Thoracic aorta (tissue), 2 donors: Measurements from ENCODE around the gene NT5C1B. TPM values are rescaled to one million over a fixed set of nuclear protein-coding genes. Genes with fewer than 3 reads are reported as not detected.

Source experiments
- ATAC-seq: fragments of 150-250 bp; one replicate; pipeline ENCODE4 v1.8.0; 2017; ENCODE audit warnings: low read depth; ENCODE audit not compliant: insufficient number of reproducible peaks, low FRiP score
- DNase-seq: peaks from one replicate; pipeline ENCODE4 v3.0.0-alpha.2; 2020; ENCODE audit warnings: low spot score
- H3K27ac ChIP-seq, 2 donors: fragments of 200-600 bp; sonication (generic); 1 replicate in 1 of 2; 2 replicates in 1 of 2; pipeline ENCODE4 v1.5.1; 2016; ENCODE audit warnings: mild to moderate bottlenecking in 2 of 2, moderate library complexity in 2 of 2
- H3K27me3 ChIP-seq: fragments of 200-600 bp; sonication (generic); replicated peaks from 2 replicates; pipeline ENCODE4 v1.6.0; 2016; ENCODE audit warnings: mild to moderate bottlenecking; ENCODE audit not compliant: insufficient read depth
- H3K36me3 ChIP-seq: fragments of 200-600 bp; sonication (generic); one replicate; pipeline ENCODE4 v1.5.1; 2016
- H3K4me1 ChIP-seq, 2 donors: fragments of 200-600 bp; sonication (generic); 1 replicate in 1 of 2; 2 replicates in 1 of 2; pipeline versions ENCODE4 v1.5.1 to v1.6.0; 2016; ENCODE audit warnings: low read depth in 2 of 2, mild to moderate bottlenecking in 1 of 2; ENCODE audit not compliant: control insufficient read depth in 1 of 2
- H3K4me3 ChIP-seq: fragments of 200-600 bp; sonication (generic); 2 replicates; pipeline ENCODE4 v1.5.1; 2016; ENCODE audit warnings: mild to moderate bottlenecking
- H3K9me3 ChIP-seq: fragments of 200-600 bp; sonication (generic); 2 replicates; pipeline ENCODE4 v1.5.1; 2016
- CTCF ChIP-seq: fragments of 200-600 bp; sonication (generic); IDR thresholded peaks from one replicate; pipeline ENCODE4 v1.5.1; 2019; ENCODE audit warnings: antibody characterized with exemption
- total RNA-seq, 2 donors: library from RNA; depleted of rRNA; stranded (reverse); fragments of >200 nt; gene quantifications; one replicate each; pipeline versions ENCODE4 v1.1.0 to v1.2.3, GENCODE V29; 2016

NT5C1B gene
- total RNA-seq, 2 donors from 2014 or later: not detected

DNA sequence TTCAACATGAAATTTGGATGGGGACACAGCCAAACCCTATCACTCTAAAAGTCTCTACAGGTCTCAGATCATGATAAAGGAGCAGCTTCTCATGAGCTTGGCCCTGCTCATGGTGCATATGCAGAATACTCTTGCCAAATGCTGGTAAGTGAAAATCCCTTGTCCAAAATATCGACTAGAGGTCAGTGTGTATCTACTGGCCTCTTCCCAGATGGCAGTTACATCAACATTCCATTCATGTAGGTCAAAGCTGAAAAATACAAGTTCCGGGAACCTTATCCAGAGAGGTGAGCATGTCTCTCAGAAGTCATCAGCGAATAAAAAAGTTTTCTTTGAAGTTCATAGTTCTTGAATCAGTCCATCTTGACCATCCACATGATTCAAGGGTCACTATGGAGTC, 7.6 kb upstream of the NT5C1B start:
- H3K36me3 ChIP-seq: no peaks in the 10 kb centered on the region
- TF ChIP-seq CTCF: no peak
- H3K4me3 ChIP-seq: no peak overlapping the region
- H3K27ac ChIP-seq: no peak overlapping the region
- H3K9me3 ChIP-seq: no peaks in the 10 kb centered on the region
- no peaks in the 10 kb centered on the region for H3K27me3 ChIP-seq
- H3K4me1 ChIP-seq: peaks cover 5 to 19% of the 10 kb centered on the region in 2 donors
- no peak for ATAC-seq
- DNase-seq: no peak

- DNase-seq (no peak), ATAC-seq (no peak)
- Histone ChIP-seq H3K27me3 (no peaks in the 10 kb centered on the region), H3K9me3 (no peaks in the 10 kb centered on the region), H3K4me1 (peaks cover 0 to 2% of the 10 kb centered on the region in 2 donors), H3K27ac (no peak overlapping the region), H3K36me3 (no peaks in the 10 kb centered on the region), H3K4me3 (no peak overlapping the region)
- no peak for TF ChIP-seq CTCF
Measured at GRCh38 chr2:18593496-18593895, 4.1 kb upstream of the NT5C1B start.

DNA sequence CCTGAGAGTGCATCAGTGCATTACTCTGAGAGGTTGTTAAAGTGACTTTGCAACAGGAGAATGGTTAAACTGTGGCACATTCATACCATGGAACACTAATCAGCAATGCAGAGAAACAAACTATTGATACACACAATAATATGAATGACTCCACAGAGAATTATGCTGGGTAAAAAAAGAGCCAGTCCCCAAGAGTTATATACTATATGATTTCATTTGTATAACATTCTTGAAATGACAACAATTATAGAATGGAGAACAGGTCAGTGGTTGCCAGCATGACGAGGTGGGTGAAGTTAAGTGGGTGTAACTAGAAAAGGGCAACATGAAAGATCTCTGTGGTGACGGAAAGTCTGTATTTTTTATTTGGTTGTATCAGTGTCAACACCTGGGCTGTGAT, 3.0 kb upstream of the NT5C1B start:
- H3K27ac ChIP-seq: no peak overlapping the region
- no peaks in the 10 kb centered on the region for H3K4me1 ChIP-seq
- DNase-seq (no peak), ATAC-seq (no peak)
- no peak overlapping the region for H3K4me3 ChIP-seq
- no peaks in the 10 kb centered on the region for H3K27me3 ChIP-seq
- H3K36me3 ChIP-seq: no peaks in the 10 kb centered on the region
- H3K9me3 ChIP-seq: no peaks in the 10 kb centered on the region
- TF ChIP-seq CTCF: no peak

- H3K36me3 ChIP-seq: no peaks in the 10 kb centered on the region
- H3K27ac ChIP-seq: no peak overlapping the region
- ATAC-seq (no peak), DNase-seq (no peak)
- H3K4me3 ChIP-seq: no peak overlapping the region
- H3K9me3 ChIP-seq: no peaks in the 10 kb centered on the region
- no peak for TF ChIP-seq CTCF
- H3K27me3 ChIP-seq: no peaks in the 10 kb centered on the region
- H3K4me1 ChIP-seq: no peaks in the 10 kb centered on the region
Measured at GRCh38 chr2:18588802-18589201, 567 bp downstream of the NT5C1B start.

DNA sequence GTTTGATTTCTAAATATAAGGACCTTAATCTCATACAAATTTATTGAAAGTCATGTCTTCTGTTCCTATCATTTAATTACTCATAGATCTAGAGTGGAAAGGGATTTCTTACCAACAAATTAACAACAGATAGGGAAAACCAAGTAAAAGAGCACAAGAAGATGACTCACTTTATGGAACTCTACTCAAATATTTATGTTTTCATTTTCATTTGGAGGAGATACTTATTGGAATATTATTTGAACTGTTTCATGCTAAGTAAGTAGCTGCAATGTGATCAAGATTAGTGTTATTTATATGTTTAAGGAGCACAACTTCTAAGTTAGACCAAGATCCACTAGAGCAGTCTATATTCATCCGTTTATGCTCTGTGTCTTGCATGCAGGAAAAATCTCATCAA, 1.3 kb downstream of the NT5C1B start:
- H3K4me3 ChIP-seq: no peak overlapping the region
- ATAC-seq: no peak
- H3K36me3 ChIP-seq: no peaks in the 10 kb centered on the region
- H3K27me3 ChIP-seq: no peaks in the 10 kb centered on the region
- H3K27ac ChIP-seq: no peak overlapping the region
- H3K4me1 ChIP-seq: no peaks in the 10 kb centered on the region
- no peak for TF ChIP-seq CTCF
- no peak for DNase-seq
- H3K9me3 ChIP-seq: no peaks in the 10 kb centered on the region
